GM18520 (cell line): ENCODE data around the gene HS6ST2.

ENCODE experiments used
- ATAC-seq: cut with Tn5 transposase; IDR thresholded peaks from one replicate; pipeline ENCODE4 v1.9.1; 2021; ENCODE audit not compliant: unreplicated experiment

HS6ST2 gene

GRCh38 chrX:132748268-132748667, 210.2 kb downstream of the HS6ST2 start:
- ATAC-seq, result no peak

DNA sequence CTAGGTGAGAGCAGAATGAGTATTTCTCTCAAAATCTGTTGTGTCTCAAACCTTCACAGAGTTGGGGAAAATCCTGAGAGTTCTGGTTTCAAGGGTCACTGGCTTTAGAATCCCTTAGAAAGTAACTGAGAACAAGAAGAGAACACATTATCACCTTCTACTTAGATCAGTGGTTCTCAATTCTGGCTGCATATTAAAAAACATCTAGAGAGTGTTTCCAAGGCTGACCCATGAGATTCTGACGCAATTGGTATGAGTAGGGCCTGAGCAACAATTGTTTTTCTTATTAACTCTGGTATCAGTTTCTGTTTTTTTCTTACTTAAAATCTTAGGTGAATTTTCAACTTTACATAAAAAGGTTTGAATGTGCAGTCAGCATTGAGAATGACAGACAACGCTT, 212.8 kb downstream of the HS6ST2 start:
- ATAC-seq, result no peak

- ATAC-seq, result no peak
These were observed 214.0 kb downstream of the HS6ST2 start for GRCh38 chrX:132744470-132744869.

DNA sequence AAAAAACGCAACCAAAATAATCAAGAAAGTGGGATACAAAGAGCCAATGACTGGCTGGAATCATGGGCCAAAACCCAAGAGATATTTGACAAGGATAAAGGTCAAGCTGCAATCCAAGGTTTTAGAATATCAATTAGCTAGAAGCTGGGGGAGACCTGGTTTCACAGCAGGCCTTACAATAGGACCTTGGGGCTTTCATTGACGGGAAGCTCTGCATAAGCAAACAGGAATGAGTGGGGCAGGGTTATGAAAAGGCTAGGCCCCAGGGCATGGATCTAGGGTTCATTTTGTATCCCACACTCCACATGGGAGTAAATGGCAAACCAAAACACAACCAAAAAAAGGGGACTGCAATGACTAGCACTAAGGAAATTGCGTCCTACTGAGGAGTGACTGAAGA, 215.3 kb downstream of the HS6ST2 start:
- ATAC-seq, result no peak

GRCh38 chrX:132742246-132742645, 216.2 kb downstream of the HS6ST2 start:
- ATAC-seq, result no peak

DNA sequence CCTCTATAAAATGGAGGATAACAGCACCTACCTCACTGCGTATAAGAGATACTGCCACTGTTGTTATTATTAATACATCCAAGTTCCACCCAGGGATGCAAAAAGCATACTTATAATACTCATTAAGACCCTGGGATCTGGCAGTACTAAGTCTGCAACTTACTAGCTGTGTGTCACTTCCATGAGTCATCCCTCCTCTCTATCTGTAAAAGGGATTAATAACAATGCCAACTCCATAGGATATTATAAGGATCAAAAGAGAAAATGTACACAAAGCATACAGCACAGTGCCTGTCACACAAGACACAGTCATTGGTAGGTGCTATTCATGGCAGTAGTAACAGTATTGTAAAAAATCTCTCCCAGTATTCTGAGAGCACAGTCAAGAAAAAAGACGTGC, 216.7 kb downstream of the HS6ST2 start:
- no peak for ATAC-seq

GRCh38 chrX:132740316-132741123, 217.9 kb downstream of the HS6ST2 start:
- ATAC-seq, result no peak

- no peak for ATAC-seq
These were observed 219.5 kb downstream of the HS6ST2 start for GRCh38 chrX:132738951-132739350.

- ATAC-seq, result no peak
These were observed 220.7 kb downstream of the HS6ST2 start for GRCh38 chrX:132737743-132738142.

GRCh38 chrX:132732236-132732635, 226.2 kb downstream of the HS6ST2 start:
- no peak for ATAC-seq

- no peak for ATAC-seq
These were observed 227.7 kb downstream of the HS6ST2 start for GRCh38 chrX:132730726-132731125.

GRCh38 chrX:132730266-132730665, 228.2 kb downstream of the HS6ST2 start:
- no peak for ATAC-seq

DNA sequence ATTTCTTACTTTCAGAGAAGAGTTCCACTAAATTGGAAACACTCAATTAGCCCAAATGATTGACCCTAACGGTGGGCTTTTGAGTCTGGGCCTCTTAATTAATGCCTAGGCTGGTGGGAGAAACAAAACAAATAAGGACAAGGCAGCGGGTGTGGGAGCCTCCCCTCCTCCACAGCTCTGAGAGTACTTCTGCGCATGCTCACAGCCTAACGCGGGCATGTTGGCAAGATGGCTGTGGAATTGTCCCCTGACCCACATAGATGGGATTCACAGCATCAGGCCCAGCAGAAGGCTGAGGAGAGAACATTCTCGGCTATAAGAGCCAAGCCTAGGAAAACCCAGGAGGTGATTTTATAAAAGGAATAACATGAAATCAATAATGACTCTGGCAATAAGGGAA, 230.1 kb downstream of the HS6ST2 start:
- ATAC-seq, result no peak

DNA sequence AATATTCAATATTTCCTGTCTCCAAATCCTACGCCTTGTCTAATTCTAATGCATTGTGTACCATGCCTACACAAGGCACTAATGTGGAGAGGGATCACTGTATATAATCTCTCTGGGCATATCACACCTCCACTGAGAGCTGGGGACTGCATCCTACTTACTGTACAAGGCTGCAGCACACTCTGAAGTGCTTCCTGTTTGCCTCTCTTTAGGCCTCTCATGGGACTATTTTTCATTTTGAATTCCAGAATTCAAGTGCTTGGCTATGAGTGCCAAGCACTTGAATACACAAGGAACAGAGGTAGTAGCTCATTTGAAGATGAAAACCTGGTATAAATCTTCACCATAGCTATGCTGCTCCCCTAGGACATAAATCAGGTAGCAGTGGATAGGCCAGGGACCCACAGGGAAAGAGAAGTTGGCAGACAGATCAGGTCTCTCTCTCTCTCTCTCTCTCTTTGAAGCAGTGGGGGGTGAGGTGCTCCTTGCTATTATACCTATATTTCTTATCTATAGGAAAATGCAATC, 239.9 kb downstream of the HS6ST2 start:
- ATAC-seq, result no peak

DNA sequence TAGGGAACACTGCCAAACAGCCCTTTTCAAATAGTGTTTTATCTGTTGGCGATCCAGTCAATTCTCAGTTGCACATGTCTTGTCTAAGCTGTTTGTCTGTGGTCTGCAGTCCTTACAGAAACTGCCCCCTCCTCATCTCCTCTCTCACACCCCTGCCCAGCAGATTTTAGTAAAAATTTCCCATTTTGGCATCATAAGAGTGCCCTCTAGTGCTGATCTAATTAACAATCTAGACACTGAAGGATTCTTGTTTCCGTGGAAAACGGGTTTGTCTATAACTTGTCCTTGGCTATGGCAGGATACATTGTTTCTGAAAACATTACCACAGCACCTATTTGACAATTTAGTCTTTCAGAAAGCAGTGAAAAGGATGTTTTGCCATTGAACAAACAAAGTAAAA, 242.4 kb downstream of the HS6ST2 start:
- ATAC-seq, result no peak

DNA sequence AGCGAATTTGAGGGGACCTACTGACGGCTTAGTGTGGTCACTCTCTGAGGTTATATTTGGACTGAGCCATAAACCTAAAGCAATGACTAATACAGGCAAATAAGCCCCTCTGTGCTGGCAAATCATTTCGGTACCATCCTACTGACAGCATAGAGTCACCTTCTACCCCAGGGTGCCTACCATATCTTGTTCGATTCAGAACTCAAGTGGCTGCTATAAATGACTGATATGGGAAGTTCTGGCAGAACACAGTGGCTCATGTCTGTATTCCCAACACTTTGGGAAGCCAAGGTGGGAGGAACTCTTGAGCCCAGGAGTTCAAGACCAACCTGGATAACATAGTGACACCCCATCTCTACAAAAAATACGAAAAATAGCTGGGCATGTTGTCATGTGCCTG, 243.5 kb downstream of the HS6ST2 start:
- ATAC-seq, result no peak

DNA sequence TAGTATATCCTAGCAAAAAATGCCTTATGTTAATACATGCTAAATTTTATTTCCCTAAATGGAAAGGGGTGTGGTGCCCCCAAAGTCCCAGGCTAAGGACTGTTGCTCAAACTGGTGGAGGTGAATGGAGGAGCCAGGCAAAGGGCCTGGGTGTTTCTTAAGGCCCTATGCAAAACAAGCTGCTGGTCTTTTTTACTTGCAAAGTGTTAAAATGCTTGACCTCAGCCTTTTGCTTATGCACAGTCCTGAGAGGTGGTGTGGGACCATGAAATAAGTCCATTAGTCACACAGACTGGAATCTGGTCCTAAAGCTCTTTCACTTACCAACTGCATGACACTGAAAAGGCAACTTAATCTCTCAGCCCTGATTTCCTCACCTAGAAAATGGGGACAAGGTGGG, 246.1 kb downstream of the HS6ST2 start:
- ATAC-seq, result no peak

GRCh38 chrX:132710656-132711155, 247.7 kb downstream of the HS6ST2 start:
- ATAC-seq, result no peak

DNA sequence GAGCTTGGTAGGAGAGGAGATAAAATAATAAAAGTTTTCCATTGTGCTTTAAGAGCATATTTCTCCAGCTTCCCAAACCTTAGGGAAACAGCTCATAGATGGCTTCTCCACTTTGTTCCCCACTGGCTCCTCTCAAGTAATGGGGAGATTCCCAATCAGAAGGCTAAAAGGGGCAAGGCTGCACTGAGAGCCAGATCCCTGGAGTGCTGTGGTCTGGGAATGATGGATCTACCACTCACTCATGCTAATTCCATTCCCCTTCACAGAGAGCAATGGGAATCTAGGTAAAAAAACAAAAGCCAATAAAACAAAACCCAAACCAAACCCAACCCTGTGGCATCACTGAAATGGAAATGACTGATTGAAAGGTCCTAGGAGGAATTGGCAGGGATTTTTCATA, 249.9 kb downstream of the HS6ST2 start:
- no peak for ATAC-seq

DNA sequence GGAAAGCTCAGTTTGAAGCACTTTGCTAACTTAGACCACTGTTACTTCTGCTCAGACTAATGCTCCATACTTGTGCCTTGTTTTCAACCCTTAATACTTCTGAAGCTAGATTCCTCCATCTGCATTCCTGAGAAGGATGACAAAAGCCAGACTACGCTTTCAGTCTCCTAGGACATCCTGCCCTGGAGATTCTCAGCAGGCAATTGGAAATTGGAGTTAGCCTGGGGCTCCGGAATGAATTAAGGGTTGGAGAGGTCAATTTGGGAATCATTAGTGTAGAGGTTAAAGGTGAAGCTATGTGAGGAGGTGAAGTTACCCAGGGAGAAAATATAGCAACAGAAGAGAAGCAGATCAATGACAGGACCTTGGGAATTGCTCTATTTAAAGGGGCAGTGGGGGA, 253.7 kb downstream of the HS6ST2 start:
- ATAC-seq, result no peak

- no peak for ATAC-seq
These were observed 264.0 kb downstream of the HS6ST2 start for GRCh38 chrX:132694382-132694781.

DNA sequence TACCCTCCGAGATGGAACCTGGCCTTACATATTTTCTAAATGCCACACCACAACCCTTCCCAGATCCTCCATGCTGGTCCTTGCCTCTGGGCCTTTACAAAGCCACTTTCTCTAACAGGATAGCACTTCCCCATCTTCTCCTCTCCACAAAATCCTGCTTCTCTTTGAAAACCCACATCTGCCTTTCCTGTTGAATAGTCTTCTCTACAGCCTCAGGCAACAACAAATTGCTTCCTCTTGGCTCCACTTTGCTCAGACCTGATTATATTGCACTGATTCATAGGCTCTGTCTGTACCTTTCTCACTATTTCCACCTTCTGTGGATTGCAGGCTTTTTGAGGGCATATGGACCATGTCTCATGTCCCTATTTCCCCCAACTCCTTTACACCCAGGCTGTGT, 265.9 kb downstream of the HS6ST2 start:
- ATAC-seq, result no peak

- ATAC-seq, result no peak
These were observed 266.4 kb downstream of the HS6ST2 start for GRCh38 chrX:132692066-132692465.
